Left ventricle myocardium inferior (tissue), 1 donor: ENCODE results near the gene FAM193A. TPM values are rescaled to one million over a fixed set of nuclear protein-coding genes. Genes with fewer than 3 reads are reported as not detected.

Experiments
- DNase-seq: peaks from one replicate; pipeline ENCODE4 v3.0.0-alpha.2; 2020
- H3K27ac ChIP-seq: fragments of 200-600 bp; replicated peaks from 2 replicates; pipeline ENCODE4 v1.8.0; 2021
- H3K27me3 ChIP-seq: fragments of 200-600 bp; 2 replicates; pipeline ENCODE4 v1.8.0; 2021; ENCODE audit warnings: low read depth
- H3K36me3 ChIP-seq: fragments of 200-600 bp; 2 replicates; pipeline ENCODE4 v1.8.0; 2021
- H3K4me1 ChIP-seq: fragments of 200-600 bp; 2 replicates; pipeline ENCODE4 v1.8.0; 2021
- H3K4me3 ChIP-seq: fragments of 200-600 bp; 2 replicates; pipeline ENCODE4 v1.8.0; 2021; ENCODE audit warnings: mild to moderate bottlenecking, moderate library complexity
- H3K9me3 ChIP-seq: fragments of 200-600 bp; replicated peaks from 2 replicates; pipeline ENCODE4 v1.8.0; 2021
- CTCF ChIP-seq: fragments of 200-600 bp; IDR thresholded peaks from 2 replicates; pipeline ENCODE4 v1.8.0; 2021; ENCODE audit warnings: antibody characterized with exemption, mild to moderate bottlenecking, borderline replicate concordance
- intact Hi-C: fragments of 100-400 bp; cut with micrococcal nuclease; formaldehyde crosslinking; loops from one replicate; pipeline ENCODE4 v1.11.0; 2022
- total RNA-seq: library from RNA; stranded (reverse); fragmentation: NEBNext Ultra II Directional; extraction: Animal tissue kit (Norgen Biotek cat#: 25700); gene quantifications from one replicate; pipeline ENCODE4 v1.2.1, GENCODE V29; 2021
- donor health status: DM: no; HTN: yes; CAD: no; lungs with severe emphysema.

Gene FAM193A
- total RNA-seq, 1 donor from 2014 or later, result 16.0 TPM

- Histone ChIP-seq H3K4me3 (no peak overlapping the region), H3K27ac (peak overlapping the region; percentile 58), H3K9me3 (no peaks in the 10 kb centered on the region), H3K27me3 (no peaks in the 10 kb centered on the region), H3K36me3 (peaks cover 65% of the 10 kb centered on the region), H3K4me1 (peaks cover 37% of the 10 kb centered on the region)
- intact Hi-C loops, result no loop called here
- DNase-seq, result no peak
- no peak for TF ChIP-seq CTCF
Observed at GRCh38 chr4:2745516-2745915, 209.1 kb downstream of the FAM193A start.

GRCh38 chr4:2745981-2746806 is 209.7 kb downstream of the FAM193A start:
- intact Hi-C loops, result no loop called here
- DNase-seq, result peak; percentile 55
- no peak for TF ChIP-seq CTCF
- Histone ChIP-seq H3K27ac (peak overlapping the region; percentile 58), H3K9me3 (no peaks in the 10 kb centered on the region), H3K36me3 (peaks cover 65% of the 10 kb centered on the region), H3K4me1 (peaks cover 44% of the 10 kb centered on the region), H3K27me3 (no peaks in the 10 kb centered on the region), H3K4me3 (no peak overlapping the region)

GRCh38 chr4:2746891-2747695 is 210.6 kb downstream of the FAM193A start:
- intact Hi-C loops, result no loop called here
- H3K36me3 ChIP-seq, result peaks cover 58% of the 10 kb centered on the region
- peak overlapping the region; percentile 58 for H3K27ac ChIP-seq
- H3K4me1 ChIP-seq, result peaks cover 52% of the 10 kb centered on the region
- no peaks in the 10 kb centered on the region for H3K9me3 ChIP-seq
- no peak for TF ChIP-seq CTCF
- H3K4me3 ChIP-seq, result no peak overlapping the region
- H3K27me3 ChIP-seq, result no peaks in the 10 kb centered on the region
- no peak for DNase-seq

GRCh38 chr4:2750719-2751605 is 214.5 kb downstream of the FAM193A start:
- Histone ChIP-seq H3K9me3 (no peaks in the 10 kb centered on the region), H3K27me3 (no peaks in the 10 kb centered on the region), H3K36me3 (peaks cover 19% of the 10 kb centered on the region), H3K4me3 (no peak overlapping the region), H3K4me1 (peaks cover 72% of the 10 kb centered on the region), H3K27ac (peak overlapping the region; percentile 53)
- no peak for TF ChIP-seq CTCF
- no peak for DNase-seq
- intact Hi-C loops, result no loop called here

- no peaks in the 10 kb centered on the region for H3K27me3 ChIP-seq
- H3K9me3 ChIP-seq, result no peaks in the 10 kb centered on the region
- H3K4me3 ChIP-seq, result no peak overlapping the region
- intact Hi-C loops, result no loop called here
- no peak for DNase-seq
- TF ChIP-seq CTCF, result no peak
- H3K4me1 ChIP-seq, result peaks cover 65% of the 10 kb centered on the region
- H3K27ac ChIP-seq, result no peak overlapping the region
- no peaks in the 10 kb centered on the region for H3K36me3 ChIP-seq
Observed at GRCh38 chr4:2753436-2753835, 217.0 kb downstream of the FAM193A start.
